Nephron progenitor cell (in vitro differentiated cells): ENCODE data around the gene GRWD1.

Source experiments
- DNase-seq: peaks from one replicate; pipeline ENCODE4 v3.0.0; 2021
- H3K27ac Mint-ChIP-seq: 2 replicates; pipeline ENCODE4 v1.8.0; 2021; ENCODE audit warnings: mild to moderate bottlenecking, moderate library complexity, mixed read lengths
- H3K27me3 Mint-ChIP-seq: 2 replicates; pipeline ENCODE4 v1.8.0; 2021; ENCODE audit warnings: mild to moderate bottlenecking, low read depth, mixed read lengths; ENCODE audit not compliant: poor library complexity
- H3K36me3 Mint-ChIP-seq: 2 replicates; pipeline ENCODE4 v1.8.0; 2021; ENCODE audit warnings: low read depth, mixed read lengths
- H3K4me1 Mint-ChIP-seq: 2 replicates; pipeline ENCODE4 v1.8.0; 2021; ENCODE audit warnings: mixed read lengths
- H3K4me3 Mint-ChIP-seq: 2 replicates; pipeline ENCODE4 v1.8.0; 2021; ENCODE audit warnings: mild to moderate bottlenecking, moderate library complexity, mixed read lengths
- H3K9me3 Mint-ChIP-seq: 2 replicates; pipeline ENCODE4 v1.8.0; 2021; ENCODE audit warnings: mild to moderate bottlenecking, moderate library complexity, mixed read lengths
- TF ChIP-seq, protein P1 (sequence below): fragments of 200-600 bp; sonication (generic); IDR thresholded peaks from 2 replicates; pipeline ENCODE4 v1.5.0; 2021; ENCODE audit warnings: antibody characterized with exemption

The GRWD1 gene

DNA sequence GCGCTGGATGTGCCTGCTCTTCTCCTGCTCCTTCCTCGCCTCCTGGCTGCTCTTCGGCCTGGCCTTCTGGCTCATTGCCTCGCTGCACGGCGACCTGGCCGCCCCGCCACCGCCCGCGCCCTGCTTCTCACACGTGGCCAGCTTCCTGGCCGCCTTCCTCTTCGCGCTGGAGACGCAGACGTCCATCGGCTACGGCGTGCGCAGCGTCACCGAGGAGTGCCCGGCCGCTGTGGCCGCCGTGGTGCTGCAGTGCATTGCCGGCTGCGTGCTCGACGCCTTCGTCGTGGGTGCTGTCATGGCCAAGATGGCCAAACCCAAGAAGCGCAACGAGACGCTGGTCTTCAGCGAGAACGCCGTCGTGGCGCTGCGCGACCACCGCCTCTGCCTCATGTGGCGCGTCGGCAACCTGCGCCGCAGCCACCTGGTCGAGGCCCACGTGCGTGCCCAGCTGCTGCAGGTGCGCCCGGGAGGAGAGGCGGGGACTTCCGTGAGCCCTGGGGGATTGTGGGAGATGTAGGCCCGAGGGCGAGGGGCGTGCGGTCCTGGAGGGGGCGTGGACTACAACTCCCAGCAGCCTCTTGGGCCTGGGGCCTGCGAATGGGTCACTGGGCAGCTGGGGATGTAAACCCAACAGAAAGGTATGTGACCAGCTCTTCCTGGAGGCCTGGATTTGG is 16.3 kb downstream of the GRWD1 start:
- Mint-ChIP-seq H3K9me3 (no peaks in the 10 kb centered on the region), H3K4me3 (no peak overlapping the region), H3K36me3 (peaks cover 32% of the 10 kb centered on the region), H3K4me1 (peaks cover 11% of the 10 kb centered on the region), H3K27ac (no peak overlapping the region), H3K27me3 (no peaks in the 10 kb centered on the region)
- TF ChIP-seq, protein P1, sequence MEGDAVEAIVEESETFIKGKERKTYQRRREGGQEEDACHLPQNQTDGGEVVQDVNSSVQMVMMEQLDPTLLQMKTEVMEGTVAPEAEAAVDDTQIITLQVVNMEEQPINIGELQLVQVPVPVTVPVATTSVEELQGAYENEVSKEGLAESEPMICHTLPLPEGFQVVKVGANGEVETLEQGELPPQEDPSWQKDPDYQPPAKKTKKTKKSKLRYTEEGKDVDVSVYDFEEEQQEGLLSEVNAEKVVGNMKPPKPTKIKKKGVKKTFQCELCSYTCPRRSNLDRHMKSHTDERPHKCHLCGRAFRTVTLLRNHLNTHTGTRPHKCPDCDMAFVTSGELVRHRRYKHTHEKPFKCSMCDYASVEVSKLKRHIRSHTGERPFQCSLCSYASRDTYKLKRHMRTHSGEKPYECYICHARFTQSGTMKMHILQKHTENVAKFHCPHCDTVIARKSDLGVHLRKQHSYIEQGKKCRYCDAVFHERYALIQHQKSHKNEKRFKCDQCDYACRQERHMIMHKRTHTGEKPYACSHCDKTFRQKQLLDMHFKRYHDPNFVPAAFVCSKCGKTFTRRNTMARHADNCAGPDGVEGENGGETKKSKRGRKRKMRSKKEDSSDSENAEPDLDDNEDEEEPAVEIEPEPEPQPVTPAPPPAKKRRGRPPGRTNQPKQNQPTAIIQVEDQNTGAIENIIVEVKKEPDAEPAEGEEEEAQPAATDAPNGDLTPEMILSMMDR: no peak
- DNase-seq: no peak

DNA sequence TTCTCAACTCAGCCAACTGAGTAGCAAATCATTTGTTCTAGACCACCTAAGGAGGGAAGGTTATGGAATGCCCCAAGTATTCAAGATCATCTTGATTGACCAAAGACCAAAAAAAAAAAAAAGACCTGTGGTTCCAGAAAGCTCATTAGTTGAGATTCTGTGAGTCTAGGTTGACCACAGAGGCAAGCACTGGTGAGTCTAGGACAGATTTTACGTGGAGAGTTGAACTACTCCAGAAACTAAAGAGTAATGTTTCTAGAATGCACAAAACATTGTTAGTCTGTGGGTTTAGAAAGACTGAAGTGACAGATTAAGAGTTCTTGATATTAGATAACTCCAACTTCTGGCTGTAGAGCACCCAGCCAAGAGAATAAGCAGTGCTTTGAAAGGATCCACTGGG is 19.4 kb downstream of the GRWD1 start:
- Mint-ChIP-seq H3K4me1 (peaks cover 29% of the 10 kb centered on the region), H3K36me3 (peaks cover 23% of the 10 kb centered on the region), H3K4me3 (no peak overlapping the region), H3K9me3 (no peaks in the 10 kb centered on the region), H3K27me3 (peaks cover 3% of the 10 kb centered on the region), H3K27ac (no peak overlapping the region)
- TF ChIP-seq, protein P1: no peak
- DNase-seq: no peak

GRCh38 chr19:48466561-48467325 is 21.0 kb downstream of the GRWD1 start:
- H3K4me3 Mint-ChIP-seq: no peak overlapping the region
- peaks cover 38% of the 10 kb centered on the region for H3K36me3 Mint-ChIP-seq
- H3K9me3 Mint-ChIP-seq: no peaks in the 10 kb centered on the region
- H3K27ac Mint-ChIP-seq: peak overlapping the region; percentile 71
- peaks cover 3% of the 10 kb centered on the region for H3K27me3 Mint-ChIP-seq
- DNase-seq: no peak
- peaks cover 44% of the 10 kb centered on the region for H3K4me1 Mint-ChIP-seq
- TF ChIP-seq, protein P1: no peak

DNA sequence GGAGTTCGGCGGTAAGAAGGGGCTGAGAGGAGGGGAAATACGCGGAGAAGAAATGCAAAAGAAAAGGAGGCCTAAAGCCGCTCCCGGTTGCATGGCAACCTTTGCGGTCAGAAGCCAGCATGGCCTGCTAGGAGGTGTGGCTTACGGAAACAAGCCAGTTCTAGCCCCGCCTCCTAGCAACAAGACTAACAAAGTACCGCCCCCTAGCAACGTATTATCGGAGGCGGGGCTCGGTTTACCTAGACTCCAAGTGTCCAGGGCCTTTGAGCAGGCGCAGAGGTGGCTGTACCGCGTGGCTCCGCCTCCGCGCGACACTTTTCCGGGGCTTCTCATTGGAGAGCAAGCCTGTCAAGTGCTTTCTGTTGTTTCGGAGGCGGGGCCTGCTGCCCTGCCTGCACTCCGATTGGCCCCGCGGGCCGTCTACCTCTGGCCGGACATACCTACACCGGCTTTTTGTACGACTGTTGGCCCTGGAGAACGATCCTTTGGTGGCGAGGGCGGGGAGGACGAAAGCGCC is 23.0 kb downstream of the GRWD1 start:
- Mint-ChIP-seq H3K27me3 (peaks cover 5% of the 10 kb centered on the region), H3K9me3 (no peaks in the 10 kb centered on the region), H3K4me1 (peaks cover 53% of the 10 kb centered on the region), H3K27ac (peak overlapping the region; percentile 99), H3K36me3 (peaks cover 52% of the 10 kb centered on the region), H3K4me3 (peak overlapping the region; percentile 92)
- TF ChIP-seq, protein P1: no peak
- peak; percentile 98 for DNase-seq

GRCh38 chr19:48469289-48469881 is 23.6 kb downstream of the GRWD1 start, which contains the start of gene CYTH2:
Gene CYTH2, plus strand, starts transcription at chr19:48469369. Its CDS starts 139 bp downstream, at chr19:48469508.
- peaks cover 55% of the 10 kb centered on the region for H3K4me1 Mint-ChIP-seq
- peak within 1 kb of the TSS; percentile 92 for H3K4me3 Mint-ChIP-seq
- peak; percentile 85 for DNase-seq
- no peaks in the 10 kb centered on the region for H3K9me3 Mint-ChIP-seq
- peaks cover 5% of the 10 kb centered on the region for H3K27me3 Mint-ChIP-seq
- peaks cover 49% of the 10 kb centered on the region for H3K36me3 Mint-ChIP-seq
- peak within 1 kb of the TSS; percentile 99 for H3K27ac Mint-ChIP-seq
- TF ChIP-seq, protein P1: no peak
